KMS-11 (cell line): Measurements from ENCODE around the gene TSPEAR.

Source experiments
- H2AFZ ChIP-seq: fragments of 200-600 bp; sonication (generic); 2 replicates; pipeline ENCODE4 v1.6.1; 2016; ENCODE audit warnings: antibody characterized with exemption, mixed run types, low read depth
- H3K27ac ChIP-seq: fragments of 200-600 bp; sonication (generic); 2 replicates; pipeline ENCODE4 v1.6.1; 2016; ENCODE audit warnings: mild to moderate bottlenecking, mixed run types
- H3K27me3 ChIP-seq: fragments of 200-600 bp; sonication (generic); 2 replicates; pipeline ENCODE4 v1.6.1; 2017; ENCODE audit warnings: mild to moderate bottlenecking, low read depth, mixed run types, moderate library complexity; ENCODE audit not compliant: insufficient read depth
- H3K36me3 ChIP-seq: fragments of 200-600 bp; sonication (generic); 2 replicates; pipeline ENCODE4 v1.6.1; 2017; ENCODE audit warnings: mild to moderate bottlenecking, mixed run types; ENCODE audit not compliant: insufficient read depth
- H3K4me1 ChIP-seq: fragments of 200-600 bp; sonication (generic); 2 replicates; pipeline ENCODE4 v1.6.1; 2016; ENCODE audit warnings: mild to moderate bottlenecking, low read depth, mixed run types; ENCODE audit not compliant: poor library complexity, severe bottlenecking
- H3K4me2 ChIP-seq: fragments of 200-600 bp; sonication (generic); 2 replicates; pipeline ENCODE4 v1.7.0; 2016; ENCODE audit warnings: mild to moderate bottlenecking, mixed run types
- H3K4me3 ChIP-seq: fragments of 200-600 bp; sonication (generic); IDR thresholded peaks from 2 replicates; pipeline ENCODE4 v1.6.1; 2017; ENCODE audit warnings: low read depth, low read length, mixed read lengths; ENCODE audit not compliant: insufficient read depth
- H3K79me2 ChIP-seq: fragments of 200-600 bp; sonication (generic); 2 replicates; pipeline ENCODE4 v1.6.1; 2016; ENCODE audit warnings: low read depth, mixed run types; ENCODE audit not compliant: insufficient read depth
- H3K9ac ChIP-seq: fragments of 200-600 bp; sonication (generic); 2 replicates; pipeline ENCODE4 v1.6.1; 2016; ENCODE audit warnings: mild to moderate bottlenecking, mixed run types
- H4K20me1 ChIP-seq: fragments of 200-600 bp; sonication (generic); 2 replicates; pipeline ENCODE4 v1.6.1; 2016; ENCODE audit warnings: mild to moderate bottlenecking, mixed run types; ENCODE audit not compliant: insufficient read depth
- TF ChIP-seq, protein P1 (sequence below): fragments of 200-600 bp; sonication (generic); conservative IDR thresholded peaks from 2 replicates; pipeline ENCODE4 v1.6.1; 2017; ENCODE audit warnings: low read depth, mild to moderate bottlenecking, antibody characterized with exemption, low read length, moderate library complexity, mixed read lengths

The TSPEAR gene

DNA sequence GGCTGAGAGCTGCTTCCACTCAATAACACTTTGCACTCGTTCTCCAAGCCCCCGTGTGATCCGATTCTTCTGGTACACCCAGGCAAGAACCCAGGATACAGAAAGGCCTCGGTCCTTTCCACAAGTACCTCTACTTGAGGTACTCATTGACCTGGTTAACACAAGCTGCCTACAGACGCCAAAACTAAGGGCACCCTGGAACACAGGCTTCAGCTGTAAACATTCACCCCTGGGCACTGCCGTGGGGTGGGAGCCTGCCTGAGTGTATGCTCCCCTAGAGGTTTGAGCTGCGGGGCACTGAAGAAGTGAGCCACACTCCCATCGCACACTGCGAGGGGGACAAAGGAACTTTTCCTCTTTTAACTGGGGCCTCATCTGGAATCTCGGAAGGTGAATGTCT, 225.6 kb downstream of the TSPEAR start:
- no peak overlapping the region for H3K4me3 ChIP-seq
- H3K79me2 ChIP-seq, result no peaks in the 10 kb centered on the region
- H3K27ac ChIP-seq, result no peak overlapping the region
- H3K4me2 ChIP-seq, result no peak overlapping the region
- H4K20me1 ChIP-seq, result no peaks in the 10 kb centered on the region
- no peak overlapping the region for H3K9ac ChIP-seq
- H2AFZ ChIP-seq, result no peak overlapping the region
- H3K36me3 ChIP-seq, result no peaks in the 10 kb centered on the region
- TF ChIP-seq, protein P1, sequence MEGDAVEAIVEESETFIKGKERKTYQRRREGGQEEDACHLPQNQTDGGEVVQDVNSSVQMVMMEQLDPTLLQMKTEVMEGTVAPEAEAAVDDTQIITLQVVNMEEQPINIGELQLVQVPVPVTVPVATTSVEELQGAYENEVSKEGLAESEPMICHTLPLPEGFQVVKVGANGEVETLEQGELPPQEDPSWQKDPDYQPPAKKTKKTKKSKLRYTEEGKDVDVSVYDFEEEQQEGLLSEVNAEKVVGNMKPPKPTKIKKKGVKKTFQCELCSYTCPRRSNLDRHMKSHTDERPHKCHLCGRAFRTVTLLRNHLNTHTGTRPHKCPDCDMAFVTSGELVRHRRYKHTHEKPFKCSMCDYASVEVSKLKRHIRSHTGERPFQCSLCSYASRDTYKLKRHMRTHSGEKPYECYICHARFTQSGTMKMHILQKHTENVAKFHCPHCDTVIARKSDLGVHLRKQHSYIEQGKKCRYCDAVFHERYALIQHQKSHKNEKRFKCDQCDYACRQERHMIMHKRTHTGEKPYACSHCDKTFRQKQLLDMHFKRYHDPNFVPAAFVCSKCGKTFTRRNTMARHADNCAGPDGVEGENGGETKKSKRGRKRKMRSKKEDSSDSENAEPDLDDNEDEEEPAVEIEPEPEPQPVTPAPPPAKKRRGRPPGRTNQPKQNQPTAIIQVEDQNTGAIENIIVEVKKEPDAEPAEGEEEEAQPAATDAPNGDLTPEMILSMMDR, result no peak
- no peaks in the 10 kb centered on the region for H3K4me1 ChIP-seq
- H3K27me3 ChIP-seq, result peaks cover 66% of the 10 kb centered on the region

DNA sequence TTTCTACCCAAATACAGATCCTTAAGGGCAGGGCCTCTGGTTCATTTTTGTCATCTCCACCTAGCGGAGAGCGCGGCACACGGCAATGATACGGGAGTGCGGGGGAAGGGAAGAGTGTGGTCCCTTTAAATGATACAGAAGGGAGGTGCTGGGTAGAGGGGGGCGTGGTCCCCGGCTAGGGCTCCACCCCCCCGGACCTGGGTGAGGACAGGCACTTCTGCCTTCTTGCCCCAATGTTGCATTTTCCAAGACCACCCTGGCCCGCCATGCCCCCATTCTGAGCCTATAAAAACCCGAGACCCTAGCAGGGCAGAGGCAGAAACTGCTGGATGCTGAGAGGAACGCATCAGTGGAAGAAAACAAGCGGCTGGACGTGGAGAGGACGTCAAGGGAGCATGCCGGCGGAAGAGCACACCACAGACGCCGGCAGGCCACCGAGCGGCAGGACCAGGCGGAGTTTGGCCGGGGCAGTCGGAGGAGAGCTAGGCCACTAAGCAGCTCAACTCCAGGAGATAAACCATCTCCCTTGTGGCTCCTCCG, 226.0 kb downstream of the TSPEAR start:
- Histone ChIP-seq H3K27me3 (peaks cover 62% of the 10 kb centered on the region), H3K79me2 (no peaks in the 10 kb centered on the region), H3K4me1 (no peaks in the 10 kb centered on the region), H3K4me2 (no peak overlapping the region), H3K4me3 (no peak overlapping the region), H3K27ac (no peak overlapping the region), H3K36me3 (no peaks in the 10 kb centered on the region), H3K9ac (no peak overlapping the region), H4K20me1 (no peaks in the 10 kb centered on the region), H2AFZ (no peak overlapping the region)
- TF ChIP-seq, protein P1, result no peak

GRCh38 chr21:44484498-44485253, 226.7 kb downstream of the TSPEAR start:
- H3K4me3 ChIP-seq, result no peak overlapping the region
- no peaks in the 10 kb centered on the region for H3K4me1 ChIP-seq
- TF ChIP-seq, protein P1, result no peak
- H3K36me3 ChIP-seq, result no peaks in the 10 kb centered on the region
- no peak overlapping the region for H3K9ac ChIP-seq
- no peak overlapping the region for H3K4me2 ChIP-seq
- H3K27ac ChIP-seq, result no peak overlapping the region
- H4K20me1 ChIP-seq, result no peaks in the 10 kb centered on the region
- no peak overlapping the region for H2AFZ ChIP-seq
- peaks cover 55% of the 10 kb centered on the region for H3K27me3 ChIP-seq
- H3K79me2 ChIP-seq, result no peaks in the 10 kb centered on the region

- H3K36me3 ChIP-seq, result no peaks in the 10 kb centered on the region
- no peaks in the 10 kb centered on the region for H3K4me1 ChIP-seq
- TF ChIP-seq, protein P1, result no peak
- no peak overlapping the region for H3K4me3 ChIP-seq
- H4K20me1 ChIP-seq, result no peaks in the 10 kb centered on the region
- H3K27me3 ChIP-seq, result peaks cover 52% of the 10 kb centered on the region
- H3K27ac ChIP-seq, result no peak overlapping the region
- no peaks in the 10 kb centered on the region for H3K79me2 ChIP-seq
- no peak overlapping the region for H2AFZ ChIP-seq
- no peak overlapping the region for H3K4me2 ChIP-seq
- H3K9ac ChIP-seq, result no peak overlapping the region
These were observed 227.8 kb downstream of the TSPEAR start for GRCh38 chr21:44483288-44484237.
